Measurements from ENCODE around the gene TRRAP. TPM values are rescaled to one million over a fixed set of nuclear protein-coding genes. Genes with fewer than 3 reads are reported as not detected.
"Not testable (repeated sequence)": the region's sequence is repeated elsewhere in the genome, so short reads cannot be mapped to it uniquely, and the experiment has no call there.

Gene TRRAP
- total RNA-seq, 2 experiments from 2014 or later, result 44.5 to 46.5 TPM

- Mint-ChIP-seq H3K4me3 (no peak overlapping the region), H3K27ac (no peak overlapping the region), H3K27me3 (peaks cover 21% of the 10 kb centered on the region), H3K36me3 (no peaks in the 10 kb centered on the region), H3K9me3 (no peaks in the 10 kb centered on the region), H3K4me1 (no peaks in the 10 kb centered on the region)
- no peak for DNase-seq
These were observed 18.3 kb upstream of the TRRAP start for GRCh38 chr7:98860071-98860470.

- H3K9me3 Mint-ChIP-seq, result no peaks in the 10 kb centered on the region
- H3K36me3 Mint-ChIP-seq, result no peaks in the 10 kb centered on the region
- H3K27ac Mint-ChIP-seq, result no peak overlapping the region
- no peak for DNase-seq
- no peaks in the 10 kb centered on the region for H3K4me1 Mint-ChIP-seq
- H3K27me3 Mint-ChIP-seq, result peaks cover 21% of the 10 kb centered on the region
- no peak overlapping the region for H3K4me3 Mint-ChIP-seq
These were observed 16.1 kb upstream of the TRRAP start for GRCh38 chr7:98862203-98862602.

- Mint-ChIP-seq H3K36me3 (no peaks in the 10 kb centered on the region), H3K27me3 (peaks cover 21% of the 10 kb centered on the region), H3K4me3 (no peak overlapping the region), H3K9me3 (no peaks in the 10 kb centered on the region), H3K4me1 (no peaks in the 10 kb centered on the region), H3K27ac (no peak overlapping the region)
- DNase-seq, result no peak
These were observed 15.5 kb upstream of the TRRAP start for GRCh38 chr7:98862716-98863420.

GRCh38 chr7:98863601-98864000 is 14.7 kb upstream of the TRRAP start:
- no peak overlapping the region for H3K4me3 Mint-ChIP-seq
- H3K27me3 Mint-ChIP-seq, result peaks cover 22% of the 10 kb centered on the region
- no peaks in the 10 kb centered on the region for H3K4me1 Mint-ChIP-seq
- no peak overlapping the region for H3K27ac Mint-ChIP-seq
- no peak for DNase-seq
- no peaks in the 10 kb centered on the region for H3K9me3 Mint-ChIP-seq
- no peaks in the 10 kb centered on the region for H3K36me3 Mint-ChIP-seq

GRCh38 chr7:98864731-98865453 is 13.4 kb upstream of the TRRAP start:
- H3K4me3 Mint-ChIP-seq, result no peak overlapping the region
- H3K9me3 Mint-ChIP-seq, result no peaks in the 10 kb centered on the region
- H3K4me1 Mint-ChIP-seq, result no peaks in the 10 kb centered on the region

GRCh38 chr7:98866351-98866750 is 12.0 kb upstream of the TRRAP start:
- H3K9me3 Mint-ChIP-seq, result no peaks in the 10 kb centered on the region
- H3K4me1 Mint-ChIP-seq, result peaks cover 4% of the 10 kb centered on the region
- H3K4me3 Mint-ChIP-seq, result no peak overlapping the region
- H3K27me3 Mint-ChIP-seq, result peaks cover 25% of the 10 kb centered on the region
- no peaks in the 10 kb centered on the region for H3K36me3 Mint-ChIP-seq
- no peak overlapping the region for H3K27ac Mint-ChIP-seq
- DNase-seq, result no peak

More at GRCh38 chr7:98864731-98865453, 13.4 kb upstream of the TRRAP start:
- H3K36me3 Mint-ChIP-seq, result no peaks in the 10 kb centered on the region
- peaks cover 20% of the 10 kb centered on the region for H3K27me3 Mint-ChIP-seq
- no peak for DNase-seq
- H3K27ac Mint-ChIP-seq, result no peak overlapping the region

GRCh38 chr7:98866765-98867164 is 11.6 kb upstream of the TRRAP start:
- H3K4me1 Mint-ChIP-seq, result peaks cover 4% of the 10 kb centered on the region
- peaks cover 28% of the 10 kb centered on the region for H3K27me3 Mint-ChIP-seq
- DNase-seq, result no peak
- no peak overlapping the region for H3K27ac Mint-ChIP-seq
- H3K36me3 Mint-ChIP-seq, result no peaks in the 10 kb centered on the region
- no peaks in the 10 kb centered on the region for H3K9me3 Mint-ChIP-seq
- no peak overlapping the region for H3K4me3 Mint-ChIP-seq

GRCh38 chr7:98868450-98868849 is 9.9 kb upstream of the TRRAP start:
- peaks cover 39% of the 10 kb centered on the region for H3K27me3 Mint-ChIP-seq
- H3K9me3 Mint-ChIP-seq, result no peaks in the 10 kb centered on the region
- H3K27ac Mint-ChIP-seq, result no peak overlapping the region
- peaks cover 4% of the 10 kb centered on the region for H3K4me1 Mint-ChIP-seq
- no peak for DNase-seq
- H3K4me3 Mint-ChIP-seq, result no peak overlapping the region
- H3K36me3 Mint-ChIP-seq, result no peaks in the 10 kb centered on the region

- H3K36me3 Mint-ChIP-seq, result no peaks in the 10 kb centered on the region
- H3K27ac Mint-ChIP-seq, result no peak overlapping the region
- no peak overlapping the region for H3K4me3 Mint-ChIP-seq
- peaks cover 4% of the 10 kb centered on the region for H3K4me1 Mint-ChIP-seq
- DNase-seq, result no peak
- peaks cover 39% of the 10 kb centered on the region for H3K27me3 Mint-ChIP-seq
- H3K9me3 Mint-ChIP-seq, result no peaks in the 10 kb centered on the region
These were observed 9.2 kb upstream of the TRRAP start for GRCh38 chr7:98869027-98869596.

GRCh38 chr7:98869597-98870120 is 8.7 kb upstream of the TRRAP start, which contains the start of gene TMEM130:
Gene TMEM130, minus strand, starts transcription at chr7:98870014. Its CDS starts 153 bp downstream, at chr7:98869861.
- no peaks in the 10 kb centered on the region for H3K9me3 Mint-ChIP-seq
- peaks cover 4% of the 10 kb centered on the region for H3K4me1 Mint-ChIP-seq
- peaks cover 39% of the 10 kb centered on the region for H3K27me3 Mint-ChIP-seq
- H3K4me3 Mint-ChIP-seq, result peak within 1 kb of the TSS; percentile 69
- peak; percentile 14 for DNase-seq
- H3K36me3 Mint-ChIP-seq, result no peaks in the 10 kb centered on the region
- H3K27ac Mint-ChIP-seq, result no peak within 1 kb of the TSS

GRCh38 chr7:98870121-98870651 is 8.1 kb upstream of the TRRAP start:
- DNase-seq, result peak; percentile 77

GRCh38 chr7:98870807-98871491 is 7.4 kb upstream of the TRRAP start:
- no peaks in the 10 kb centered on the region for H3K36me3 Mint-ChIP-seq
- peaks cover 43% of the 10 kb centered on the region for H3K27me3 Mint-ChIP-seq
- H3K4me1 Mint-ChIP-seq, result peaks cover 4% of the 10 kb centered on the region
- no peak overlapping the region for H3K27ac Mint-ChIP-seq
- no peaks in the 10 kb centered on the region for H3K9me3 Mint-ChIP-seq
- peak overlapping the region; percentile 69 for H3K4me3 Mint-ChIP-seq
- DNase-seq, result no peak

More at GRCh38 chr7:98870121-98870651, 8.1 kb upstream of the TRRAP start:
- H3K27me3 Mint-ChIP-seq, result peaks cover 39% of the 10 kb centered on the region
- H3K4me1 Mint-ChIP-seq, result peaks cover 4% of the 10 kb centered on the region
- H3K27ac Mint-ChIP-seq, result no peak overlapping the region
- H3K9me3 Mint-ChIP-seq, result no peaks in the 10 kb centered on the region
- H3K36me3 Mint-ChIP-seq, result no peaks in the 10 kb centered on the region
- peak overlapping the region; percentile 69 for H3K4me3 Mint-ChIP-seq

GRCh38 chr7:98872328-98872924 is 5.9 kb upstream of the TRRAP start:
- H3K27me3 Mint-ChIP-seq, result peaks cover 43% of the 10 kb centered on the region
- no peaks in the 10 kb centered on the region for H3K36me3 Mint-ChIP-seq
- no peak overlapping the region for H3K4me3 Mint-ChIP-seq
- peaks cover 4% of the 10 kb centered on the region for H3K4me1 Mint-ChIP-seq
- H3K27ac Mint-ChIP-seq, result no peak overlapping the region
- no peak for DNase-seq
- H3K9me3 Mint-ChIP-seq, result no peaks in the 10 kb centered on the region

GRCh38 chr7:98873610-98874009 is 4.7 kb upstream of the TRRAP start:
- H3K27me3 Mint-ChIP-seq, result peaks cover 37% of the 10 kb centered on the region
- H3K4me3 Mint-ChIP-seq, H3K4me1 Mint-ChIP-seq, DNase-seq, H3K36me3 Mint-ChIP-seq, H3K27ac Mint-ChIP-seq, H3K9me3 Mint-ChIP-seq: not testable (repeated sequence)

Data from activated naive CD8-positive, alpha-beta T cell treated with anti-CD3 and anti-CD28 coated beads for 36 hours (primary cell).